GM19351 (cell line): Measurements from ENCODE around the gene TOGARAM1.

Experiments used
- ATAC-seq: cut with Tn5 transposase; IDR thresholded peaks from one replicate; pipeline ENCODE4 v1.9.1; 2021; ENCODE audit warnings: mild to moderate bottlenecking, moderate library complexity; ENCODE audit not compliant: unreplicated experiment

The TOGARAM1 gene, protein sequence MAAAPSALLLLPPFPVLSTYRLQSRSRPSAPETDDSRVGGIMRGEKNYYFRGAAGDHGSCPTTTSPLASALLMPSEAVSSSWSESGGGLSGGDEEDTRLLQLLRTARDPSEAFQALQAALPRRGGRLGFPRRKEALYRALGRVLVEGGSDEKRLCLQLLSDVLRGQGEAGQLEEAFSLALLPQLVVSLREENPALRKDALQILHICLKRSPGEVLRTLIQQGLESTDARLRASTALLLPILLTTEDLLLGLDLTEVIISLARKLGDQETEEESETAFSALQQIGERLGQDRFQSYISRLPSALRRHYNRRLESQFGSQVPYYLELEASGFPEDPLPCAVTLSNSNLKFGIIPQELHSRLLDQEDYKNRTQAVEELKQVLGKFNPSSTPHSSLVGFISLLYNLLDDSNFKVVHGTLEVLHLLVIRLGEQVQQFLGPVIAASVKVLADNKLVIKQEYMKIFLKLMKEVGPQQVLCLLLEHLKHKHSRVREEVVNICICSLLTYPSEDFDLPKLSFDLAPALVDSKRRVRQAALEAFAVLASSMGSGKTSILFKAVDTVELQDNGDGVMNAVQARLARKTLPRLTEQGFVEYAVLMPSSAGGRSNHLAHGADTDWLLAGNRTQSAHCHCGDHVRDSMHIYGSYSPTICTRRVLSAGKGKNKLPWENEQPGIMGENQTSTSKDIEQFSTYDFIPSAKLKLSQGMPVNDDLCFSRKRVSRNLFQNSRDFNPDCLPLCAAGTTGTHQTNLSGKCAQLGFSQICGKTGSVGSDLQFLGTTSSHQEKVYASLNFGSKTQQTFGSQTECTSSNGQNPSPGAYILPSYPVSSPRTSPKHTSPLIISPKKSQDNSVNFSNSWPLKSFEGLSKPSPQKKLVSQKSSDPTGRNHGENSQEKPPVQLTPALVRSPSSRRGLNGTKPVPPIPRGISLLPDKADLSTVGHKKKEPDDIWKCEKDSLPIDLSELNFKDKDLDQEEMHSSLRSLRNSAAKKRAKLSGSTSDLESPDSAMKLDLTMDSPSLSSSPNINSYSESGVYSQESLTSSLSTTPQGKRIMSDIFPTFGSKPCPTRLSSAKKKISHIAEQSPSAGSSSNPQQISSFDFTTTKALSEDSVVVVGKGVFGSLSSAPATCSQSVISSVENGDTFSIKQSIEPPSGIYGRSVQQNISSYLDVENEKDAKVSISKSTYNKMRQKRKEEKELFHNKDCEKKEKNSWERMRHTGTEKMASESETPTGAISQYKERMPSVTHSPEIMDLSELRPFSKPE (N-terminal part only)

DNA sequence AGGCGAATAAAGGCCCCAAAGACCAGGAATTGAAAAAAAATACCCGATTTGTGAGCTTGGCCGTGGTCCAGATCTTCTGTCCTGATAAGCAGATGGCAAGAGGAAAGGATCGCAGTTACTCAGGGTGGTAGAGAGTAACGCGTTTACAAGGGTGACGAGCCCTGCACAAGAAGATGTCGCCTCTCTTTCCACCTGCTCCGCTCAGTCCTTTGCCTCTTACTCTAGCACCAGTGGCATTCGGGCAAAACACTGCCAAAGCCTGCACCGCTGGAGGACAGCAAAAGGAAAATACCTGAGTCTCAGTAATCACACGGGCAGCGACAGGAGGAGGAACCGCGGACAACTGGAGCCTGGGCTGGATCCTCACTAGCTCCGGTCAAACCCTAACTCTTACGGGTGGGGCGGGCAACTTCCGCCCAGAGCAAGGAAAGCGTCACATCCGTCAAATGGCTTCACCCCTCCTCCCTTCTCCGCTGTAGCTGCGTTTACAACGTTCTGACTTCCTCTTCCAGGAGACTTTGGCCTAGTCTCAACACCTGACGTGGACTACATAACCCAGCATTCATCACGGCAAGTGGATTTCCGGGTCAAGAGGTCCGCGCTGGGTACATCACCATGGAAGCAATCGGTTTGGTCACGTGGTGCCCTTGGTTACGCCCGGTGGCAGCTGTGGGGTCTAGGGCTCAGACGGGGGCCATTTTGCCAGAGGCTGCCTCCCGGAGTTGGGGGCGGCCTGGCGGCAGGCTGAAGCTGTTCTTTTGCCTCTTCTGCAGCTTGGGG, at the start of gene TOGARAM1, which contains the start of gene KLHL28:
TSS of gene TOGARAM1 (plus strand) at position 637 of the 780 bp plus-strand sequence. CDS start 232 bp downstream, outside the sequence.
TSS of gene KLHL28 (minus strand) at position 394 of the 780 bp plus-strand sequence. CDS start 16,019 bp downstream, outside the sequence.
- peak; percentile 84 for ATAC-seq

DNA sequence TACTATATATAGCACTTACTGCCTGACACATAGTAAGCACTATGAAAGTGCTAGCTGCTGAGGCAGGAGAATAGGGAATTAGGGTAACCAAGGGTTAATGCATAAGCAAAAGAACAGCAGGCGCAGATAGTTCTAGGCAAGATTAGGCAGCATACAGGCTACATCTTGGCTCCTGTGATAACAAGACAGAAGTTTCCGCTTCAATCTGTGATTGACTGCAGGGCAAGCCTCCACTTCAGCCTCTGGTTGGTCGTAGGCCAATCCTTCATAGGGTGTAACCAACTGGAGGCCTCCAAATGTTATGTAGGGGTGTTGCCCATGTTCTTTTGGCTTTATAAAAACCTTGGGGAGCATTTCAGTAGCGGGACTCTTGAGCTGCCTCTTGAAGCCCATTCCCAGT, 47.1 kb upstream of the TOGARAM1 start:
- ATAC-seq, result no peak

DNA sequence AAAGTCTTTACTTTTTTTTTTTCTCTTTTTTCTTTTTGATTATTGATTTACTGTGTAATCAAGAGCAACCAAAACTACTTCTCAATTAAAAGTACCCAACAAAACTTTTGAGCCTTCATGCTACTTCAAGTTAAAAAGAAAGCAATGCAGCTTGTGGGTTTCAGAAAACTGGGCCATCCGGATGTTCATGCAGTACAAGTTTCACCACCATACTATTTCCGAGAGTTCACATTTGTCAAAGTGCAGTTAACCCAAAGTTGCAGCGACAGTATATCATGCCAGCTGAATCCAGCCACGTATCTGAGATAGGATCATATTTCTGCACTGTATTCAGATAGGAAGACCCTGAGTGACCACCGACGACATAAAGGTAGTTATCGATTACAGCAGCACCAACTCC, 33.2 kb upstream of the TOGARAM1 start:
- ATAC-seq, result no peak

DNA sequence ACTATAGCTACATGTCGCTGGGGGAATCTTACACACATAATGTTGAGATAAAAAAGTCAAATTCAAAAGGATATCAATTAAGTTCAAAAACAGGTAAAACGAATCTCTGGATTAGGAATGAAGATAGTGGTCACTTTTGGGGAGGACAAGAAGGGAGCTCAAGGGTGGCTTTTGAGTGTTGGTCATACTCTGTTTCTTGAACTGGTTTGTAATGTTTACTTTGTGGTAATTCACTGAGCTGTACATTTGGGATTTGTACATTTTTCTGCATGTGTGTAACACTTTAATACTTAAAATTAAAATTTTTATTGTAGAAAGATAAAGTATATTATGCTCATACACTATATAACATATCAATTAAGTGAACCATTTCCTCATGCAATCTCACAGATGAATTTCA, 26.8 kb upstream of the TOGARAM1 start:
- no peak for ATAC-seq

- no peak for ATAC-seq
Observed at GRCh38 chr14:44937547-44937946, 24.4 kb upstream of the TOGARAM1 start.

DNA sequence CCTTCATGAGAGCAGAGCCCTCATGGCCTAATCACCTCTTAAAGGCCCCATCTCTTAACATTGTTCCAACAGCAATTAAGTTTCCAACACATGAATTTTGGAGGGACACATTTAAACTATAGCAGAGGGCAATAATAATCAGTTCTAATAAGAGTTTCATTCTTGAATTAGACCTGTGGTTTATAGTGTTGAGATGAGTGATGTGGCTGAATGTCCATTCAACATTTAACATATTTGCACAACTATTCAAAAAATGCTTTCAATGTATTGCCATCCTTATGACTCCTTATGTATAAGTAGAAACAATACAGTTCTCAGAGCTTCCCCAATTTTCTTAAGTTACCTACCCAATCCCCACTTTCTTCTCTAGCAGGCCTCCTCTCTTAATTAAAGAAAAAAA, 21.8 kb upstream of the TOGARAM1 start:
- no peak for ATAC-seq

DNA sequence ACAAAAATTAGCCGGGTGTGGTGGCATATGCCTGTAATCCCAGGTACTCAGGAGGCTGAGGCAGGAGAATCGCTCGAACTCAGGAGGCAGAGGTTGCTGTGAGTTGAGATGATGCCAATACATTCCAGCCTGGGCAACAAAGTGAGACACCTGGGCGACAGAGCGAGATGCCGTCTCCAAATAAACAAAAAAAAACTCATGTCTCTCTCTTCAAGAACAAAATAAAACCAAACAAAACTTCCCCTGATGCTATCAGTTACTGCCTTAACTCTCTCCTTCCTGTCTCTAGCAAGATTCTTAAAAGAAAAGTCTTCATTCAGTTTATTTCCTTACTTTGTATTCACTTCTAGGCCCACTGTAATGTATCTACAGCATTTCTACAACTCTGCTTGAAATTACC, 21.0 kb upstream of the TOGARAM1 start:
- ATAC-seq, result no peak

- ATAC-seq, result no peak
Observed at GRCh38 chr14:44941591-44941990, 20.4 kb upstream of the TOGARAM1 start.

GRCh38 chr14:44942436-44942835, 19.6 kb upstream of the TOGARAM1 start:
- no peak for ATAC-seq

DNA sequence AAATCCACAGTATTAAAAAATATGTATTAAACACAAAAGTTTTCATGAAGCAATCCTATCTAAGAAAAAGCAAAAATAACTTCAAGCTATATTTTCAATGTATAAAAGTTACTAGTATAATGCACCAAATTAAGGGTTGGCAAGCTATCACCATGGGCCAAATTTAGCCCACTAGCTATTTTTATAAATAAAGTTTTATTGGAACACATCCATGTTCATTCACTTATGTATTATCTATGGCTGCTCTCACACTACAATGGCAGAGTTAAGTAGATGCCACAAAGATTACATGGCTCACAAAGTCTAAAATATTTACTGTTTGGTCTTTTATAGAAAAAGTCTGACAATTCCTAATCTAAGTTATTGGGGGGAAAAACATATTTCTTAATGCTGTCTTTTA, 17.9 kb upstream of the TOGARAM1 start:
- ATAC-seq, result no peak

GRCh38 chr14:44945264-44945663, 16.7 kb upstream of the TOGARAM1 start:
- no peak for ATAC-seq

GRCh38 chr14:44951051-44951450, 10.9 kb upstream of the TOGARAM1 start:
- no peak for ATAC-seq

DNA sequence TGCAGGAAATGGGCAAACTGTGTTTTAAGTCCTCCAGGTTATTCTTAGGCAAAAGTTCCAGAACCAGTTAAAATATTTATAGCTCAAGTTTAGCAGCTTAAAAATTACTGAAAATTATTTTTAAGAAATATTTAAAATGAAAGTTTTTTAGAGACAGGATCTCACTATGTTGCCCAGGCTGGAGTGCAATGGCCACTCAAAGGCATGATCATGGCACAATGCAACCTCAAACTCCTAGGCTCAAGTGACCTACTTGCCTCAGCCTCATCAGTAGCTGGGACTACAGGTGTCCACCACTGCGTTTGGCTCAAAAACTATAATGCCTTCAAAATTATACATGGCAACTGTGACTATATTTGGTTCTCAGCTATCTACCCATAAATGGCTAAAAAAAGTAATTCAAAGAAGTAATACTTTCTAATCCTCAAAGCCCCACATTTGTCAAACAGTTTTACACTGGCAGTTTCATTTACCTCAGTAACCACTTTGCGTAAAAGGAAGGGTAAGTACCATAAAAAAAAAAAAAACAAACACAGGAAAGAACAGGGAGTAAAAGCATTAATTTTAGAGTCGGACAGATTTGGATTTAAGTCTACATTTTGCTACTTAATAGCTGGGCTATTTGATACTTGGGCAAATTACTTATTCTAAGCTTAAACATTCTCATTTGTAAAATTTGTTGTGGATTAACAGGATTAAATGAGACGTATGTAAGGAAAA, 9.4 kb upstream of the TOGARAM1 start:
- no peak for ATAC-seq

GRCh38 chr14:44954750-44955149, 7.2 kb upstream of the TOGARAM1 start:
- no peak for ATAC-seq

GRCh38 chr14:44955528-44955927, 6.5 kb upstream of the TOGARAM1 start:
- ATAC-seq, result no peak

DNA sequence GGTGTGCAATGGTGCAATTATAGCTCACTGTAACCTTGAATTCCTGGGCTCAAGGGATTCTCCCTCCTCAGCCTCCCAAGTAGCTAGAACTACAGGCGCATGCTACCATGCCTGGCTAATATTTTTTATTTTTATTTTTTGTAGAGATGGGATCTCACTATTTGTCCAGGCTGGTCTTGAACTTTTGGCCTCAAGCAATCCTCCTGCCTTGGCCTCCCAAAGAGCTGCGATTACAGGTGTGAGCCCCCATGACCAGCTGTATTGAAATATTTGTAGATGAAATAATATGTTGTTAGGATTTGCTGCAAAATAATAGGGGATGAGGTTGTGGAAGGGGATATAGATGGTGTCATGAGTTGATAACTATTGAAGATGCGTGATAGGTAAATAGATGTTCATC, 5.1 kb upstream of the TOGARAM1 start:
- ATAC-seq, result no peak

DNA sequence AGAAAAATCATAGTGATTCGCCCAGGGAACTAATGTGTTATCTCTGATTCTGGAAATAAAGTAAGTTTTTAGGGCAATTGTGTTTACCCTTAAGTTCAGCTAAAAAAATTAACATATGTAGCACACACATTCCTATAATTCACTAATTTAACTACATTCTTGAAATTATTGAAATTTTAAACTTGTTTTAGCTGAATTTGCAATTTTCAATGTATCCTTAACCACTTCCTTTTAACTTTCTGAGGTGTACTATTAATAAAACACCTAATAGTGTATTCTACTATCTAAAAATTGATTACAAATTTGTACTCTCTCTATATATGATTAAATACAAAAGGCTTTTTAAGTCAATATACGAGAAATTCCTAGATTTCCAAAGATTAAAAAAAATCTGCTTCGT, 2.5 kb upstream of the TOGARAM1 start:
- no peak for ATAC-seq

DNA sequence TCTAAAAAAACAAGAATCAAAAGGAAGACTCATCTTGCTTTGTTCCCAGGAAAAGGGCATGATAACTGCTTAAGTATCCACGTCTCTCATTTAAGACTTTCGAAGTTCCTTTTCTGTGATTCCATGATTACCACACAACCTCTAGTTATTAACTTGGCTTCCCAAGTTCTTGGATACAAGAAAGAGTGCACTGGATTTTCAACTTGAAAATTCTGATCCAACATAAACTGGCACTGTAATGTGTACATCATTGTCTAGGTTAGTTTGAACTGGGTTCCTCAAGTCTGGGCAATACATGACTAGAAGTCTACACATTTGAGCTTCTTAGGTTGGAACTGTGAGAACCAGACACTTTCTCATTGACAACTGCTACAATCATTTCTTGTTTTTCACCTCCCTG, 1.8 kb upstream of the TOGARAM1 start:
- no peak for ATAC-seq

- no peak for ATAC-seq
Observed at GRCh38 chr14:44960646-44961045, 1.3 kb upstream of the TOGARAM1 start.

GRCh38 chr14:44961151-44961553, 838 bp upstream of the TOGARAM1 start:
- peak; percentile 21 for ATAC-seq
